Measurements from ENCODE around the gene SLC8B1. TPM values are rescaled to one million over a fixed set of nuclear protein-coding genes. Genes with fewer than 3 reads are reported as not detected.

The SLC8B1 gene
- total RNA-seq, 1 donor from 2014 or later = 22.4 TPM

GRCh38 chr12:113370923-113371682, 36.2 kb upstream of the SLC8B1 start:
- intact Hi-C loops (cut with micrococcal nuclease) = no loop called here
- ChIA-PET POLR2A (no interaction called here), CTCF (interaction anchor here (0.6 kb wide), 1 partner anchor 14 kb away, joined by 3 read pairs; no protein-coding TSS in a partner anchor)
- no peak overlapping the region for H3K27ac Mint-ChIP-seq
- no peak overlapping the region for H3K4me3 Mint-ChIP-seq
- H3K4me1 Mint-ChIP-seq = peaks cover 8% of the 10 kb centered on the region
- TF ChIP-seq, protein P1, sequence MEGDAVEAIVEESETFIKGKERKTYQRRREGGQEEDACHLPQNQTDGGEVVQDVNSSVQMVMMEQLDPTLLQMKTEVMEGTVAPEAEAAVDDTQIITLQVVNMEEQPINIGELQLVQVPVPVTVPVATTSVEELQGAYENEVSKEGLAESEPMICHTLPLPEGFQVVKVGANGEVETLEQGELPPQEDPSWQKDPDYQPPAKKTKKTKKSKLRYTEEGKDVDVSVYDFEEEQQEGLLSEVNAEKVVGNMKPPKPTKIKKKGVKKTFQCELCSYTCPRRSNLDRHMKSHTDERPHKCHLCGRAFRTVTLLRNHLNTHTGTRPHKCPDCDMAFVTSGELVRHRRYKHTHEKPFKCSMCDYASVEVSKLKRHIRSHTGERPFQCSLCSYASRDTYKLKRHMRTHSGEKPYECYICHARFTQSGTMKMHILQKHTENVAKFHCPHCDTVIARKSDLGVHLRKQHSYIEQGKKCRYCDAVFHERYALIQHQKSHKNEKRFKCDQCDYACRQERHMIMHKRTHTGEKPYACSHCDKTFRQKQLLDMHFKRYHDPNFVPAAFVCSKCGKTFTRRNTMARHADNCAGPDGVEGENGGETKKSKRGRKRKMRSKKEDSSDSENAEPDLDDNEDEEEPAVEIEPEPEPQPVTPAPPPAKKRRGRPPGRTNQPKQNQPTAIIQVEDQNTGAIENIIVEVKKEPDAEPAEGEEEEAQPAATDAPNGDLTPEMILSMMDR (IDR thresholded peaks at IDR 0.05) = no peak
- peaks cover 34% of the 10 kb centered on the region for H3K36me3 Mint-ChIP-seq (ENCODE audit: low read depth)
- no peaks in the 10 kb centered on the region for H3K9me3 Mint-ChIP-seq
- no peaks in the 10 kb centered on the region for H3K27me3 Mint-ChIP-seq
- ATAC-seq (ENCODE audit: low read depth) (no peak), DNase-seq (no peak)

DNA sequence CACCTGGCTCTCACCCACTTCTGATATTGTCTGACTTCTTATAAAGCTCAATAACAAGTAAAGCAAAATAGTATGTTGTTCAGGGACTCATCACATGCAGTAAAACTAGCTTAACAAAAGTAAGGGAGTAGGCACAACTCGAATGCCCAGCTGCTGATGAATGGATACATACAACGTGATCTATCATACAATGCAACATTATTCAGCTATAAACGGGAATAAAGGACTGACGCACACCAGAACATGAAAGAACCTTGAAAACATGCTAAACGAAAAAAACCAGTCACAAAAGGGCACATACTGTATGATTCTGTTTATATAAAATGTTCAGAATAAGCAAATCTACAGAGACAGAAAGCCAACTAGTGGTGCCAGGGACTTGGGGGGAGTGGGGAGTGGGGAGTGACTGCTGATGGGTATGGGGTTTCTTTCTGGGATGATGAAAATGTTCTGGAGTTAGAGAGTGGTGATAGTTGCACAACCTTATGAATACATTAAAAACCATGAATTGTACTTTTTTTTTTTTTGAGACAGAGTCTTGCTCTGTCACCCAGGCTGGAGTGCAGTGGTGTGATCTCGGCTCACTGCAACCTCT, 34.6 kb upstream of the SLC8B1 start:
- no peak for ATAC-seq (ENCODE audit: low read depth)
- ChIA-PET CTCF (no interaction called here), POLR2A (no interaction called here)
- DNase-seq = no peak
- no peak overlapping the region for H3K4me3 Mint-ChIP-seq
- peaks cover 34% of the 10 kb centered on the region for H3K36me3 Mint-ChIP-seq (ENCODE audit: low read depth)
- peaks cover 8% of the 10 kb centered on the region for H3K4me1 Mint-ChIP-seq
- H3K27ac Mint-ChIP-seq = no peak overlapping the region
- intact Hi-C loops (cut with micrococcal nuclease) = no loop called here
- TF ChIP-seq, protein P1 (IDR thresholded peaks at IDR 0.05) = no peak
- no peaks in the 10 kb centered on the region for H3K9me3 Mint-ChIP-seq
- no peaks in the 10 kb centered on the region for H3K27me3 Mint-ChIP-seq

DNA sequence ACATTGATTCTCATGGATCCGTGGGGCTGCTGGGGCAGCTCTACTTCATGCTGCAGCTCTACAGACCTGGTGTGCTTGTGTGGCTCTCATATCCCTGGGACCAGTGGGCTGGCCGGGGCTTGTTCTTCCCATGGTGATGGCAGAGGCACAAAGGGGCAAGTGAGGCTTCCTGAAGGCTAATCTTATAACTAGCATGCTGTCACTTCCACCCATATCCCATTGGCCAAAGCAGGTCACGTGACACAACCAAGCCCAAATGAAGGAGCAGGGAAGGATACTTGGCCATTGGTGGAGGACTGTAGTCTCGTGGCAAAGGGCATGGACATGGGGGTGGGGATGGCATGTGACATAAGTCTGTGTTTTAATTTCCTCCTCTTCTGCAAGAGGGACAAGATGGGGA, 33.4 kb upstream of the SLC8B1 start:
- Mint-ChIP-seq H3K36me3 (ENCODE audit: low read depth) (peaks cover 28% of the 10 kb centered on the region), H3K9me3 (no peaks in the 10 kb centered on the region), H3K27me3 (no peaks in the 10 kb centered on the region), H3K4me1 (peaks cover 8% of the 10 kb centered on the region), H3K27ac (no peak overlapping the region), H3K4me3 (no peak overlapping the region)
- intact Hi-C loops (cut with micrococcal nuclease) = no loop called here
- CTCF ChIA-PET = no interaction called here
- ATAC-seq (ENCODE audit: low read depth) (no peak), DNase-seq (no peak)
- TF ChIP-seq, protein P1 (IDR thresholded peaks at IDR 0.05) = no peak
- POLR2A ChIA-PET = no interaction called here

DNA sequence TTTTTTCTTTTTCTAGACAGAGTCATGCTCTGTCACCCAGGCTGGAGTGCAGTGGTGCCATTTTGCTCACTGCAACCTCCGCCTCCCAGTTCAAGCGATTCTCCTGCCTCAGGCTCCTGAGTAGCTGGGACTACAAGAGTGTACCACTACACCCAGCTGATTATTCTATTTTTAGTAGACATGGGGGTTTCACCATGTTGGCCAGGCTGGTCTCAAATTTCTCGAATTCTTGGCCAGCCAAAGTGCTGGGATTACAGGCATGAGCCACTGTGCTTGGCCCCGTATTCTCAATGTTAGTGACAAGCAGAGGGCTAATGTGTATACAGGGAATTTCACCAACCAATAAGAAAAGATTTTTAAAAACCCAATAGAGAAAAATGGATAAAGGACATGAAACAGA, 31.9 kb upstream of the SLC8B1 start:
- POLR2A ChIA-PET = interaction anchor here (0.7 kb wide), 2 partner anchors 32 to 528 kb away, joined by 3 to 5 read pairs; no protein-coding TSS in a partner anchor
- H3K9me3 Mint-ChIP-seq = no peaks in the 10 kb centered on the region
- ATAC-seq (ENCODE audit: low read depth) = no peak
- CTCF ChIA-PET = no interaction called here
- no peak overlapping the region for H3K27ac Mint-ChIP-seq
- intact Hi-C loops (cut with micrococcal nuclease) = no loop called here
- H3K4me1 Mint-ChIP-seq = peaks cover 8% of the 10 kb centered on the region
- DNase-seq = no peak
- H3K36me3 Mint-ChIP-seq (ENCODE audit: low read depth) = peaks cover 19% of the 10 kb centered on the region
- TF ChIP-seq, protein P1 (IDR thresholded peaks at IDR 0.05) = no peak
- no peaks in the 10 kb centered on the region for H3K27me3 Mint-ChIP-seq
- H3K4me3 Mint-ChIP-seq = no peak overlapping the region

- Mint-ChIP-seq H3K27me3 (no peaks in the 10 kb centered on the region), H3K27ac (no peak overlapping the region), H3K4me1 (peaks cover 4% of the 10 kb centered on the region), H3K36me3 (ENCODE audit: low read depth) (peaks cover 17% of the 10 kb centered on the region), H3K9me3 (no peaks in the 10 kb centered on the region), H3K4me3 (no peak overlapping the region)
- DNase-seq (no peak), ATAC-seq (ENCODE audit: low read depth) (no peak)
- POLR2A ChIA-PET = no interaction called here
- intact Hi-C loops (cut with micrococcal nuclease) = no loop called here
- CTCF ChIA-PET = no interaction called here
- TF ChIP-seq, protein P1 (IDR thresholded peaks at IDR 0.05) = no peak
Observed at GRCh38 chr12:113365639-113366395, 30.9 kb upstream of the SLC8B1 start.

All from activated B cell treated with CpG ODN at 0.5 μM for 24 hours (primary cell).